WTC11 (cell line): ENCODE results near the gene GAK. TPM values are rescaled to one million over a fixed set of nuclear protein-coding genes. Genes with fewer than 3 reads are reported as not detected.

Experiments
- ATAC-seq: fragments of 200-7000 bp; cut with Tn5 transposase; 2 replicates; pipeline ENCODE4 v1.10.0; 2021; ENCODE audit warnings: mild to moderate bottlenecking, moderate library complexity
- CTCF ChIA-PET: fragments of 300-600 bp; sonication (Branson Sonifier 250); formaldehyde crosslinking; loops from one replicate; lab custom pipeline; 2021; ENCODE audit warnings: antibody characterized with exemption; lab: Charles Lee
- POLR2A ChIA-PET: fragments of 350-600 bp; sonication (Branson Sonifier 250); formaldehyde crosslinking; loops from one replicate; lab custom pipeline; 2021; ENCODE audit warnings: antibody characterized with exemption; lab: Charles Lee
- DNase-seq: peaks from one replicate; pipeline ENCODE4 v3.0.0; 2021; ENCODE audit warnings: low spot score
- H3K27ac Mint-ChIP-seq: 2 replicates; pipeline ENCODE4 v1.8.0; 2021; ENCODE audit warnings: mixed read lengths
- H3K27me3 Mint-ChIP-seq: 2 replicates; pipeline ENCODE4 v1.8.0; 2021; ENCODE audit warnings: low read depth, mild to moderate bottlenecking, moderate library complexity, mixed read lengths
- H3K36me3 Mint-ChIP-seq: 2 replicates; pipeline ENCODE4 v1.8.0; 2021; ENCODE audit warnings: mixed read lengths
- H3K4me1 Mint-ChIP-seq: 2 replicates; pipeline ENCODE4 v1.8.0; 2022; ENCODE audit warnings: mixed read lengths
- H3K4me3 Mint-ChIP-seq: 2 replicates; pipeline ENCODE4 v1.8.0; 2021; ENCODE audit warnings: mild to moderate bottlenecking, moderate library complexity, mixed read lengths
- H3K9me3 Mint-ChIP-seq: 2 replicates; pipeline ENCODE4 v1.8.0; 2021; ENCODE audit warnings: mixed read lengths
- ARID4B ChIP-seq: sonication (generic); formaldehyde crosslinking; IDR thresholded peaks from 2 replicates; pipeline ENCODE4 v1.8.0; 2023; ENCODE audit warnings: missing genetic modification reagents, mild to moderate bottlenecking, borderline replicate concordance
- ATF1 ChIP-seq: sonication (generic); formaldehyde crosslinking; IDR thresholded peaks from 2 replicates; pipeline ENCODE4 v1.8.1; 2023; ENCODE audit warnings: mild to moderate bottlenecking, moderate library complexity, missing genetic modification reagents
- JAZF1 ChIP-seq: fragments of 250-450 bp; sonication (Bioruptor Pico); IDR thresholded peaks from 2 replicates; pipeline ENCODE4 v1.9.0; 2021; ENCODE audit warnings: moderate library complexity, mild to moderate bottlenecking, inconsistent platforms
- JUN ChIP-seq: sonication (generic); formaldehyde crosslinking; IDR thresholded peaks from 2 replicates; pipeline ENCODE4 v1.8.0; 2023; ENCODE audit warnings: mild to moderate bottlenecking, missing genetic modification reagents
- MXD4 ChIP-seq: fragments of 250-450 bp; sonication (Bioruptor Pico); IDR thresholded peaks from 2 replicates; pipeline ENCODE4 v1.8.0; 2021; ENCODE audit warnings: mild to moderate bottlenecking, moderate library complexity, borderline replicate concordance
- NFE2L1 ChIP-seq: sonication (generic); formaldehyde crosslinking; IDR thresholded peaks from 2 replicates; pipeline ENCODE4 v1.8.1; 2023; ENCODE audit warnings: missing genetic modification reagents
- NR1H2 ChIP-seq: sonication (generic); formaldehyde crosslinking; IDR thresholded peaks from 2 replicates; pipeline ENCODE4 v1.9.0; 2021; ENCODE audit warnings: mild to moderate bottlenecking, moderate library complexity, missing genetic modification reagents
- PREB ChIP-seq: sonication (generic); formaldehyde crosslinking; IDR thresholded peaks from 2 replicates; pipeline ENCODE4 v1.8.1; 2022; ENCODE audit warnings: mild to moderate bottlenecking, missing genetic modification reagents, moderate library complexity, borderline replicate concordance
- STAT6 ChIP-seq: sonication (generic); formaldehyde crosslinking; conservative IDR thresholded peaks from 2 replicates; pipeline ENCODE4 v1.8.1; 2023; ENCODE audit warnings: mild to moderate bottlenecking, low read depth, missing genetic modification reagents, moderate library complexity
- ZBTB21 ChIP-seq: sonication (generic); formaldehyde crosslinking; IDR thresholded peaks from 2 replicates; pipeline ENCODE4 v1.8.1; 2023; ENCODE audit warnings: mild to moderate bottlenecking, missing genetic modification reagents, borderline replicate concordance
- ZNF232 ChIP-seq: sonication (generic); formaldehyde crosslinking; IDR thresholded peaks from 2 replicates; pipeline ENCODE4 v1.8.0; 2022; ENCODE audit warnings: mild to moderate bottlenecking, missing genetic modification reagents
- ZNF416 ChIP-seq: fragments of 250-450 bp; sonication (Bioruptor Pico); IDR thresholded peaks from 2 replicates; pipeline ENCODE4 v1.9.0; 2021; ENCODE audit warnings: mild to moderate bottlenecking, inconsistent platforms
- ZNF423 ChIP-seq: fragments of 250-450 bp; sonication (Bioruptor Pico); IDR thresholded peaks from 2 replicates; pipeline ENCODE4 v2.1.2; 2022; ENCODE audit warnings: mild to moderate bottlenecking, moderate library complexity
- total RNA-seq: library from RNA; stranded (reverse); gene quantifications from 3 replicates; pipeline ENCODE4 v1.2.3, GENCODE V29; 2021
- TF ChIP-seq, protein P1 (sequence below): fragments of 250-450 bp; sonication (Bioruptor Pico); conservative IDR thresholded peaks from 2 replicates; pipeline ENCODE4 v1.9.0; 2021; ENCODE audit warnings: mild to moderate bottlenecking
- TF ChIP-seq, protein P2 (sequence below): fragments of 250-450 bp; sonication (Bioruptor Pico); IDR thresholded peaks from 2 replicates; pipeline ENCODE4 v1.9.0; 2021; ENCODE audit warnings: moderate library complexity, mild to moderate bottlenecking, inconsistent platforms, borderline replicate concordance
- TF ChIP-seq, protein P3 (sequence below): fragments of 250-450 bp; sonication (Bioruptor Pico); IDR thresholded peaks from 2 replicates; pipeline ENCODE4 v1.9.0; 2021; ENCODE audit warnings: mild to moderate bottlenecking
- TF ChIP-seq, protein P4 (sequence below): sonication (generic); formaldehyde crosslinking; IDR thresholded peaks from 2 replicates; pipeline ENCODE4 v1.8.0; 2022; ENCODE audit warnings: mild to moderate bottlenecking, missing genetic modification reagents

Gene GAK
- total RNA-seq, 1 experiment from 2014 or later, result 121 TPM

- no peak for ATAC-seq
- Mint-ChIP-seq H3K36me3 (peaks cover 31% of the 10 kb centered on the region), H3K9me3 (peaks cover 15% of the 10 kb centered on the region), H3K4me1 (no peaks in the 10 kb centered on the region), H3K27me3 (no peaks in the 10 kb centered on the region), H3K4me3 (no peak overlapping the region), H3K27ac (no peak overlapping the region)
- POLR2A ChIA-PET, result no interaction called here
- TF ChIP-seq ATF1 (CRISPR knock-in tag), result 0 out of 2 replicates have a peak, but pooled peaks have one; percentile 27
- no peak for TF ChIP-seq ZNF416 (CRISPR knock-in tag)
- CTCF ChIA-PET, result interaction anchor here (0.9 kb wide), 1 partner anchor 26 kb away, joined by 3 read pairs; no protein-coding TSS in a partner anchor
- no peak for DNase-seq
These were observed 66.5 kb downstream of the GAK start for GRCh38 chr4:865572-865971.

GRCh38 chr4:865121-865465 lies 67.0 kb downstream of the GAK start:
- Mint-ChIP-seq H3K4me3 (no peak overlapping the region), H3K4me1 (no peaks in the 10 kb centered on the region), H3K9me3 (peaks cover 14% of the 10 kb centered on the region), H3K36me3 (peaks cover 26% of the 10 kb centered on the region)
- no peak for ATAC-seq
- CTCF ChIA-PET, result no interaction called here
- POLR2A ChIA-PET, result no interaction called here
- TF ChIP-seq JUN, result no peak
- TF ChIP-seq NR1H2, result no peak
- no peak for TF ChIP-seq STAT6
- TF ChIP-seq, all 79 proteins: peak for 0
- Mint-ChIP-seq H3K27me3 (no peaks in the 10 kb centered on the region), H3K27ac (no peak overlapping the region)
- no peak for DNase-seq

- no peak overlapping the region for H3K4me3 Mint-ChIP-seq
- TF ChIP-seq, protein P1, sequence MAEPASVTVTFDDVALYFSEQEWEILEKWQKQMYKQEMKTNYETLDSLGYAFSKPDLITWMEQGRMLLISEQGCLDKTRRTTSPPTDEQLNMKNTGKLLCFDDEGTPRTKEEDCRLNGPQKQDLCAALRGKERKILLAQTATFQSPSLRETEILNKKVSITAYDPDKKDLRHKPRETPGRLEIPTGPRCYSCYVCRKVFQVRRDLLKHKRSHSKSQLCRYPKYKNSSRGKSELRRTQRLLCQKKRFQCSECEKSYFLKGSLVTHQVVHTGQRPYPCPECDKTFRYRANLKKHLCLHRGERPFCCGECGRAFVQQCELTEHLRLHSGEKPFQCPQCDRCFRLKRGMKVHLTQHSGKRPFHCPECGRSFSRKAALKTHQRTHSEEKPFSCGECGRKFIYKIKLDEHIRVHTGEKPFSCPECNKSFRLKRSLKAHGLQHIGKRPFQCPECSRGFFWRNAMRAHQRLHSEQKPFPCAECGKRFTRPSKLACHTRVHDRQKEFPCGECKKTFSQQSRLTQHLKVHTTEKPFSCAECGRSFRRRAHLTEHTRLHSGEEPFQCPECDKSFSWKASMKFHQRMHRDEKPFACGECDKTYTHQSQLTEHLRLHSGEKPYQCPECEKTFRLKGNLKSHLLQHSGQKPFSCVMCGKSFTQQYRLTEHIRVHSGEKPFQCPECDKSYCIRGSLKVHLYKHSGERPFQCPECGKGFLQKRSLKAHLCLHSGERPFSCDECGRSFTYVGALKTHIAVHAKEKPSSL (CRISPR knock-in tag), result no peak
- TF ChIP-seq JAZF1 (CRISPR knock-in tag) (no peak), ZNF423 (no peak), ZBTB21 (CRISPR knock-in tag) (no peak), MXD4 (CRISPR knock-in tag) (no peak), NFE2L1 (CRISPR knock-in tag) (no peak), ZNF232 (CRISPR knock-in tag) (no peak), PREB (CRISPR knock-in tag) (no peak), ARID4B (CRISPR knock-in tag) (no peak)
- TF ChIP-seq, protein P2, sequence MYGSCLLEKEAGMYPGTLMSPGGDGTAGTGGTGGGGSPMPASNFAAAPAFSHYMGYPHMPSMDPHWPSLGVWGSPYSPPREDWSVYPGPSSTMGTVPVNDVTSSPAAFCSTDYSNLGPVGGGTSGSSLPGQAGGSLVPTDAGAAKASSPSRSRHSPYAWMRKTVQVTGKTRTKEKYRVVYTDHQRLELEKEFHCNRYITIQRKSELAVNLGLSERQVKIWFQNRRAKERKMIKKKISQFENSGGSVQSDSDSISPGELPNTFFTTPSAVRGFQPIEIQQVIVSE (CRISPR knock-in tag), result no peak
- TF ChIP-seq, protein P3, sequence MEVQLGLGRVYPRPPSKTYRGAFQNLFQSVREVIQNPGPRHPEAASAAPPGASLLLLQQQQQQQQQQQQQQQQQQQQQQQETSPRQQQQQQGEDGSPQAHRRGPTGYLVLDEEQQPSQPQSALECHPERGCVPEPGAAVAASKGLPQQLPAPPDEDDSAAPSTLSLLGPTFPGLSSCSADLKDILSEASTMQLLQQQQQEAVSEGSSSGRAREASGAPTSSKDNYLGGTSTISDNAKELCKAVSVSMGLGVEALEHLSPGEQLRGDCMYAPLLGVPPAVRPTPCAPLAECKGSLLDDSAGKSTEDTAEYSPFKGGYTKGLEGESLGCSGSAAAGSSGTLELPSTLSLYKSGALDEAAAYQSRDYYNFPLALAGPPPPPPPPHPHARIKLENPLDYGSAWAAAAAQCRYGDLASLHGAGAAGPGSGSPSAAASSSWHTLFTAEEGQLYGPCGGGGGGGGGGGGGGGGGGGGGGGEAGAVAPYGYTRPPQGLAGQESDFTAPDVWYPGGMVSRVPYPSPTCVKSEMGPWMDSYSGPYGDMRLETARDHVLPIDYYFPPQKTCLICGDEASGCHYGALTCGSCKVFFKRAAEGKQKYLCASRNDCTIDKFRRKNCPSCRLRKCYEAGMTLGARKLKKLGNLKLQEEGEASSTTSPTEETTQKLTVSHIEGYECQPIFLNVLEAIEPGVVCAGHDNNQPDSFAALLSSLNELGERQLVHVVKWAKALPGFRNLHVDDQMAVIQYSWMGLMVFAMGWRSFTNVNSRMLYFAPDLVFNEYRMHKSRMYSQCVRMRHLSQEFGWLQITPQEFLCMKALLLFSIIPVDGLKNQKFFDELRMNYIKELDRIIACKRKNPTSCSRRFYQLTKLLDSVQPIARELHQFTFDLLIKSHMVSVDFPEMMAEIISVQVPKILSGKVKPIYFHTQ, result no peak
- TF ChIP-seq, protein P4, sequence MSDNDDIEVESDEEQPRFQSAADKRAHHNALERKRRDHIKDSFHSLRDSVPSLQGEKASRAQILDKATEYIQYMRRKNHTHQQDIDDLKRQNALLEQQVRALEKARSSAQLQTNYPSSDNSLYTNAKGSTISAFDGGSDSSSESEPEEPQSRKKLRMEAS, result no peak
These were observed 67.5 kb downstream of the GAK start for GRCh38 chr4:864456-865120.

More at GRCh38 chr4:864456-865120, 67.5 kb downstream of the GAK start:
- POLR2A ChIA-PET, result no interaction called here
- Mint-ChIP-seq H3K36me3 (peaks cover 23% of the 10 kb centered on the region), H3K27ac (no peak overlapping the region), H3K4me1 (no peaks in the 10 kb centered on the region), H3K9me3 (peaks cover 9% of the 10 kb centered on the region), H3K27me3 (no peaks in the 10 kb centered on the region)
- CTCF ChIA-PET, result no interaction called here
- ATAC-seq (no peak), DNase-seq (no peak)
